Mesodermal cell (in vitro differentiated cells): ENCODE data around the gene RNASEL.
A peak's percentile ranks its signal among the peaks of the same experiment; 100 is the strongest.

Experiments used
- H3K27ac ChIP-seq: 2 replicates; pipeline ENCODE4 v1.7.0; 2013; ENCODE audit warnings: mild to moderate bottlenecking, low read depth, low read length, moderate library complexity; ENCODE audit not compliant: severe bottlenecking
- H3K36me3 ChIP-seq: 2 replicates; pipeline ENCODE4 v1.7.1; 2013; ENCODE audit warnings: mild to moderate bottlenecking, low read length, moderate library complexity; ENCODE audit not compliant: control insufficient read depth, insufficient read depth
- H3K4me1 ChIP-seq: one replicate; pipeline ENCODE4 v1.7.1; 2013; ENCODE audit warnings: mild to moderate bottlenecking, low read length; ENCODE audit not compliant: insufficient read depth, control insufficient read depth, poor library complexity, severe bottlenecking
- H3K4me3 ChIP-seq: 2 replicates; pipeline ENCODE4 v1.7.0; 2013; ENCODE audit warnings: low read length, control low read depth, mild to moderate bottlenecking; ENCODE audit not compliant: insufficient read depth, poor library complexity, severe bottlenecking; ENCODE audit errors: extremely low read depth
- H3K9me3 ChIP-seq: 2 replicates; pipeline ENCODE4 v1.7.1; 2013; ENCODE audit warnings: mild to moderate bottlenecking, low read length, moderate library complexity; ENCODE audit not compliant: control insufficient read depth
- WGBS, 2 experiments: methylation state at CpG; one replicate each; pipeline ENCODE4 v1.1.5; 2013; ENCODE audit warnings: missing lambda C conversion rate in 2 of 2; ENCODE audit not compliant: insufficient coverage in 2 of 2; 5-methylcytosine and 5-hydroxymethylcytosine counted together

The RNASEL gene

DNA sequence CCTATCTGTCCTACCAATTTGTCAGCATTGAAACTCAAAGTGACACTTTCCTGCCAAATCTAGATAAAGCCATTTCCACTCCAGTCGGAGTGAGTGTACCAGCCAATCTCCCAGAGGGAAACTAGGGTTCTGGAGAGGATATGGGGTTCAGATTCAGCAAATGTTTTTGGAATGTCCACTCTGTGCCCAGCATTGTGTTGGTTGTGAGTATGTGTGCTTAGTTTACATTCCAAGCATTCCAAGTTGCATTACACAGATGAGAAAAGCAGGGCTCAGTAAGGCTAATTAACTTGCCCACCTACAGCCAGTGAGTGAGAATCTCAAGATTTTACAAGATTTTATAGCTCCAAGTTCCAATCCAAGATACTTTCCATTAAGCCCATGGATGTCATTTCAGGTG lies 41.5 kb upstream of the RNASEL start:
- Histone ChIP-seq H3K4me1 (peaks cover 46% of the 10 kb centered on the region), H3K36me3 (no peaks in the 10 kb centered on the region), H3K4me3 (no peak overlapping the region), H3K9me3 (no peaks in the 10 kb centered on the region), H3K27ac (peak overlapping the region; percentile 47)
- no CpG with 5 or more reads among the region's 1 CpG for WGBS, 2 experiments

DNA sequence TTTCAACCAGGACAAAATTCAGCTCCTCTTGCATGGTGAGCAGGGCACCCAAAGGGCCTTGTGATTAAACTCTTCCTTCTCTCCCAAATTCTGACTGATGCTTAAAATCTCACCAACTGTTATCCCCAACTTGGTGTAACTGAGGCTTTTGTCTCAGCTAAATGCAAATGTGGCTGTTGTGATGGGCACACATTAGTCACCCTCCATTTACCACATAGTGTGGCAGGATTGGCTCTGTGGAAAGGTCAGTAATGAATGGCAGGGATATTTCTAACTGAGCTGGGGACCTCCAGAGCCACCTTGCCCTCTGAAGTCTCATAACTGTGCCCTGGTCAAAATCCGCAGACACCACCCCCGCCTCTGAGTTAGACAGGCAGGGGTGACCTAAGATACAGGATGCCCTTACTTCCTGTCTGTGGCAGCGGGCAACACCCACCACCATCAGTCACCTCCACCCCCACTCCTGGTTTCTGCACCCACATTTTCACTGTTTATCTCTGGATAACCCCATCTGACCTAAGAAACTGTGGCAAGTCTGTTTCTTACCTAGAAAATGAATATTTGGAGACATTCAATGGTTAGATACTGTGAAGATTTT lies 40.5 kb upstream of the RNASEL start:
- H3K9me3 ChIP-seq: no peaks in the 10 kb centered on the region
- H3K27ac ChIP-seq: no peak overlapping the region
- no peaks in the 10 kb centered on the region for H3K36me3 ChIP-seq
- H3K4me3 ChIP-seq: no peak overlapping the region
- 100% methylated on average over 3 of the region's 3 CpGs for WGBS, 2 experiments
- peaks cover 50% of the 10 kb centered on the region for H3K4me1 ChIP-seq

DNA sequence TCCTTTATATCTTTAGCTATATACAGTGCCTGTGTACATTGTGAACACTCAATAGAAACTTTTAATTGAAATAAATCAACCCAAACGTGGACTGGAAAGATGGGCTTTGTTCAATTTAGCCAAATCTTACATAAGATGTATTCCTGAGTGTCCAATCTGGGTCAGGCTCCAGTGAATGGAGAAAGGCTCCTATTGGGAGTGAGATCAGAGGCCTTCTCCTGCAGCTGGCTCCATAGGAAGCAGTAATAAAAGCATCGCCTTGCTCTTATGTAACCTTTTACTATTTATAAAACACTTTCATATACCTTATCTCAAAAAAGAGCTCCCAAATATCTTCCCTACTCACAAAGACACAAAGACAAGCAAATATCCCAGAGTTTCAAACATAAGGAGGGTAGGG lies 40.0 kb upstream of the RNASEL start:
- Histone ChIP-seq H3K4me3 (no peak overlapping the region), H3K9me3 (no peaks in the 10 kb centered on the region), H3K27ac (no peak overlapping the region), H3K4me1 (peaks cover 50% of the 10 kb centered on the region), H3K36me3 (no peaks in the 10 kb centered on the region)
- WGBS, 2 experiments: 80 to 89% methylated on average over 1 of the region's 2 CpGs

DNA sequence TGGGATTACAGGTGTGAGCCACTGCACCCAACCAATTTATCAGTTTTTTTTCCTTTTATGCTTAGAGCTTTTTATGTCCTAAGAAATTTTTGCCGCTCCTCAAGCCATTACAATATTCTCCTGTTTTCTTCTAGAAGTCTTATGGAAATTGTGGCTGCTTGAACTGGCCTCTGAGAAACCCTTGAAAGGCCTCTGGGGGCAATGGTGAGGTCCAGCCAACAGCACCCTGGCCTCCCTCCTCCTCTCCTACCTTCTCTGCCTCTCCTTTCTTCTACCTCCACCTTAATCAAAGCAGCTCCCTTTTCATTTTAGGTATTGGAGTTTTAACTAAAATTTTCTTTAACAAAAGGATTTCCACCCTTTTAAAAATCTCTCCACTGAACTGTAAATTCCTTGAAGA lies 39.6 kb upstream of the RNASEL start:
- peaks cover 48% of the 10 kb centered on the region for H3K4me1 ChIP-seq
- 80% methylated on average over 1 of the region's 1 CpG; no CpG with 5 or more reads in 1 of the 2 experiments for WGBS, 2 experiments

DNA sequence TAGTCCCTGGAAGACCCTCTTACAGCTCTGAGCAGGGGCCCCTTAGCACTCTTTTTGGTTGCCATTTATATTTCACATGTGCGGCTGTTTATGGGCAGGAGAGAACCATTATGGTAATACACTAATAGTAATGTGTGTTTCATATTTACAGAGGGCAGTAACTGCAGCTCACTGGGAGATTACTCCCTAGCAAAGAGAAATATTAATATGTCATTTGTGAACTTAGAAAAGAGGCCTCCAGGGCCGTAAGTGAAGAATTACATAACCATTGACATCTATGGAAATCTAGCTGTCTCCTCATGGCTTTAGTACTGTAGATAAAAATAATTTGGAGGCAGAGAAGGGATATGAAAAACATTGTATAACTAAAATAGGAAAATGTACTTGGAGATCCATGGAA lies 38.6 kb upstream of the RNASEL start:
- Histone ChIP-seq H3K4me3 (no peak overlapping the region), H3K27ac (no peak overlapping the region), H3K9me3 (no peaks in the 10 kb centered on the region), H3K36me3 (no peaks in the 10 kb centered on the region), H3K4me1 (peaks cover 43% of the 10 kb centered on the region)
- no CpG with 5 or more reads among the region's 2 CpGs for WGBS, 2 experiments

More for the DNA sequence above, 39.6 kb upstream of the RNASEL start:
- Histone ChIP-seq H3K9me3 (no peaks in the 10 kb centered on the region), H3K27ac (no peak overlapping the region), H3K4me3 (no peak overlapping the region), H3K36me3 (no peaks in the 10 kb centered on the region)

DNA sequence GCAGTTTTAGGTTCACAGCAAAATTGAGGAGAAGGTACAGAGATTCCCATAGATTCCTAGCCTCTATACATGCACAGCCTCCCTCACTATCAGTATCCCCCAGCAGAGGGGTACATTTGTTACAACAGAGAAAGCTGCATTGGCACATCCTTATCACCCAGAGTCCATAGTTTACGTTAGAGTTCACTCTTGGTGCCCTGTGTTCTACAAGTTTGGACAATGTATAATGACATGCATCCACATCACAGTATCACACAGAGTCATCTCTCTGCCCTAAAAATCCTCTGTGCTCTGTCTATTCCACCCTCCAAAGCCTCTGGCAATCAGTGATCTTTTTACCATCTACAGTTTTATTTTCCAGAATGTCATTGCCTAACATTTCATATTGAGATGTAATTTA lies 37.5 kb upstream of the RNASEL start:
- 100% methylated on average over 1 of the region's 1 CpG; no CpG with 5 or more reads in 1 of the 2 experiments for WGBS, 2 experiments
- H3K36me3 ChIP-seq: no peaks in the 10 kb centered on the region
- no peak overlapping the region for H3K27ac ChIP-seq
- no peak overlapping the region for H3K4me3 ChIP-seq
- H3K4me1 ChIP-seq: peaks cover 40% of the 10 kb centered on the region
- no peaks in the 10 kb centered on the region for H3K9me3 ChIP-seq

DNA sequence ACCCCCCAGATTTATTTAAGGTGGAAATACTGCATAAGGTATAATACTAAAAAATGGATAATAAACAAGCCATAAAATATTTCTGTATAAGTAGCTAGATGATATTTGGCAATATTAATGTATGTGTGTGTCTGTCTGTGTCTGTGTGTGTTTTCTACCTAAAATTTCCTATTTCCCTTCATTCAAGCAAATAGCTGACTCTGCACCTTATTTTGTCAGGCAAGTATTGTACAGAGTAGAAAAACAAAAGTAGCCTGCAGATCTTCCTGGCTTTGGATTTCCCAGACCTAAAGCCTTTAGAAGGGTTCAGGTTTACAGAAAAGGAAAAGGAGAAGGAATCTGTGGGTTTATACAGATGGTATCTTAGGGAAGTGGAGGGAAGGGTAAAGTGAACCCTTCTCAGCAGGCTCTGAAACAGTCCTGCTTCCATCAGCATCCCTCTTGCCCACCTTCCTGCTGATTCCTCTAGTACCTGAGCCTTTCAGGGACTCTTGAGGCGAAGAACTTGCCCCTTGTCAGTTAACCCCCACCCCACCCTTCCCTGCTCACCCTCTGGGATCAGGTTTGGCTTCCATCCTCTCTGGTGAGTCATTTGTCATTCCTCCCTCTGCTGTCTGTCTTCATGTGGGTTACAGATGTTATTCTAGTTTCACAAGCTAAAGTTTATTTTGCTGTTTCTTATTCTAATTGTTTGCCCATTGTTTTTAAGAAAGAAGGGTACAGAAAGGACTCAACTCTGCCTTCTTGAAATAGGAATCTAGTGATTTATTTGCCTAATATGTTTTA lies 36.9 kb upstream of the RNASEL start:
- Histone ChIP-seq H3K4me3 (no peak overlapping the region), H3K36me3 (no peaks in the 10 kb centered on the region), H3K4me1 (peaks cover 37% of the 10 kb centered on the region), H3K27ac (no peak overlapping the region), H3K9me3 (no peaks in the 10 kb centered on the region)
- WGBS, 2 experiments: 70 to 75% methylated on average over 1 of the region's 1 CpG

DNA sequence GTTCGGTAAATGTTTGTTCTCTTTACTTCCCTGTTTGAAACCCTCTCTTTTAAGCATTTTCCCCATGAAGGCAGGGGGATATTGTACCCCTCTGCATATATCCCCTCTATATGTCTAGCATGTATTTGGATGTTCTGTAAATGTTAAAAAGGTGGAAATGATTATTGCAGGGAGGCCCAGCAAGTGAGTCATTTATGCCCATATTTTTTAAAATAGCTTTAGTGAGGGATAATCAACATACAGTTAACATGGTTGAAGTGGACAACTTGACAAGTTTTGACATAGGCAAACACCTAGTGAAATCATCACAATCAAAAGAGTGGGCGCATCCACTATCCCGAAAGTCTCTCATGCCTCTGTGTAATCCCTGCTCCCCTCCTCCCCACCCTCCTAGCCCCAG lies 36.0 kb upstream of the RNASEL start:
- Histone ChIP-seq H3K36me3 (no peaks in the 10 kb centered on the region), H3K27ac (no peak overlapping the region), H3K4me1 (peaks cover 28% of the 10 kb centered on the region), H3K4me3 (no peak overlapping the region), H3K9me3 (no peaks in the 10 kb centered on the region)
- 78% methylated on average over 2 of the region's 3 CpGs; no CpG with 5 or more reads in 1 of the 2 experiments for WGBS, 2 experiments

DNA sequence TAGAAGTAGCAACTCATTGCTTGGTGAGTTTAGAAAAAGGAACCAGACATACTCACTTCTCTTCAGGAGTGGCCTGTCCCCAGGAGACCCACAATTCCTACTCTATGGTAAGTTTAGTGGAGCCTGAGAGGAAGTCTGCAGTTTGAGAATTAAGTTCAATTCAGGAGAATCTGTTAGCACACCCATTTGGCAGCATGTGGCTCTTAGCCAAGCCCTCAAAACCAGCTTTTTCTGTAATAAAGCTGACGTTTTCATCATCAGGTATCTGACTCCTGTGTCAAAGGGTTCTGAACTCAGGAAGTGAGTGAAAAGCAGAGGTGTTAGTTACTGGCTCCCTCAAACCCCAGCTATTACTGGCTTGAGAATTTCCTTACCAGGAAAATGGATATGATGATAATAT lies 35.5 kb upstream of the RNASEL start:
- no peak overlapping the region for H3K4me3 ChIP-seq

DNA sequence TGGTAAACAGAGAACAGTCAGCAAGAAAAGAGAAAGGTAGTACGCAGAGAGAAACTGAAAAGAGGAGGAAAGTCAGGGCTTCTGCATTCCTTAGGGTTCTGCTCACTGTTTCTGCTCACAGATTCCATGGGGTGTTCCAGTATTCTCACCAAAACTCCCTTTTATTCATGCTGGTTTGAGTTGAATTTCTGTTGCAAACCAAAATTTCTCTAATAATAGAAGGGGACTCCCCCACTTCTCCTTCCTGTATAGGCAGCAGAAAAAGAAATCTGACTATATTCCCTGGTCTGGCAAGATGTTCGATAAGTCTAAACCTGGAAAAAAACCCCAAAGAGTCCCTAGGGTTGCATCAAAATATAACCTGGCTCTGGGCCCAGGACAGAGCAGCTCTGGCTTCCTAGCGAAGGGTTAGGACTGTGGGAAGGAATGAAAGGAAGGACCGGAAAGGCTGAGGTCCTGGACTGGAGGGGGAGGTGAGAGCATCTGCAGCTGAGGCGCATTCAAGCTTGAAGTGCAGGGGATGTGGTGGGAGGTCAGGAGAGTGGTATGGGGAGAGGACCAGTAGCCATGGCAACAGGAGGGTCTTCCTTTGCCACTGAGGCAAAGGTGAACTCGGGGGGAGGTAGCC lies 34.0 kb upstream of the RNASEL start:
- H3K36me3 ChIP-seq: no peaks in the 10 kb centered on the region
- H3K4me3 ChIP-seq: no peak overlapping the region
- H3K4me1 ChIP-seq: peaks cover 24% of the 10 kb centered on the region
- 81 to 86% methylated on average over 5 of the region's 6 CpGs for WGBS, 2 experiments
- no peak overlapping the region for H3K27ac ChIP-seq
- no peaks in the 10 kb centered on the region for H3K9me3 ChIP-seq

More for the DNA sequence above, 35.5 kb upstream of the RNASEL start:
- Histone ChIP-seq H3K4me1 (peaks cover 23% of the 10 kb centered on the region), H3K9me3 (no peaks in the 10 kb centered on the region), H3K27ac (no peak overlapping the region), H3K36me3 (no peaks in the 10 kb centered on the region)
- WGBS, 2 experiments: 90% methylated on average over 1 of the region's 1 CpG; no CpG with 5 or more reads in 1 of the 2 experiments
